HG03439 (cell line): ENCODE data around the gene PREB.
"Not testable (repeated sequence)": the region's sequence is repeated elsewhere in the genome, so short reads cannot be mapped to it uniquely, and the experiment has no call there.

Source experiments
- ATAC-seq: cut with Tn5 transposase; IDR thresholded peaks from one replicate; pipeline ENCODE4 v1.9.1; 2021; ENCODE audit warnings: mild to moderate bottlenecking, moderate library complexity; ENCODE audit not compliant: unreplicated experiment

Gene PREB, protein sequence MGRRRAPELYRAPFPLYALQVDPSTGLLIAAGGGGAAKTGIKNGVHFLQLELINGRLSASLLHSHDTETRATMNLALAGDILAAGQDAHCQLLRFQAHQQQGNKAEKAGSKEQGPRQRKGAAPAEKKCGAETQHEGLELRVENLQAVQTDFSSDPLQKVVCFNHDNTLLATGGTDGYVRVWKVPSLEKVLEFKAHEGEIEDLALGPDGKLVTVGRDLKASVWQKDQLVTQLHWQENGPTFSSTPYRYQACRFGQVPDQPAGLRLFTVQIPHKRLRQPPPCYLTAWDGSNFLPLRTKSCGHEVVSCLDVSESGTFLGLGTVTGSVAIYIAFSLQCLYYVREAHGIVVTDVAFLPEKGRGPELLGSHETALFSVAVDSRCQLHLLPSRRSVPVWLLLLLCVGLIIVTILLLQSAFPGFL

GRCh38 chr2:27133905-27134780, at the start of gene PREB:
Gene PREB, minus strand, starts transcription at chr2:27134636. Its CDS starts 215 bp downstream, at chr2:27134421.
- peak; percentile 84 for ATAC-seq

GRCh38 chr2:27184115-27184514, 49.7 kb upstream of the PREB start:
- no peak for ATAC-seq

- no peak for ATAC-seq
Measured at GRCh38 chr2:27182346-27182745, 47.9 kb upstream of the PREB start.

DNA sequence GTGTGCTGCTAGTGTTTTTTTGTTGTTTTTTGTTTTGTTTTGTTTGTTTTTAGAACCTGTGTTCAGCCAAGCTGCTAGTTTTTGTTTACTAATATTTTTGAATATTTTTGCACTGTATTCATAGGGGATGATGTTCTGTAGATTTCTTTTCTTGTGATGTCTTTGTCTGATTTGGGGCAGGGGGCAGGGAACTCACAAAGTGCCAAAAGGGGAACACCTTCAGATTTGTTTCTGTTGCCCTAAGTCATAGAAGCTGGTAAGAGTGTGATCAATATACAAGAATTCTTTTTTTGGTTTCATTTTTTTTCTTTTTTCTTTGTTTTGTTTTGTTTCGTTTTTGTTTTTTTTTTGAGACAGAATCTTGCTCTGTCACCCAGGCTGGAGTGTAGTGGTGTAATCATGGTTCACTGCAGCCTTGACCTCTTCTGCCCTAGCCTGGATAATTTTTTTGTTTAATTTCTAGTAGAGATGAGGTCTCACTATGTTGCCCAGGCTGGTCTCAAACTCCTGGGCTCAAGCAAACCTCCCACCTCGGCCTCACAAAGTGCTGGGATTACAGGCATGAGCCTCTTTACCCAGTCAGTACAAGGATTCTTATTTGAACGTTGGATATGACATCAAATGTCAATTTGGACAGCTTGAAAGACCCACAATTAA, 45.0 kb upstream of the PREB start:
- ATAC-seq, result no peak

DNA sequence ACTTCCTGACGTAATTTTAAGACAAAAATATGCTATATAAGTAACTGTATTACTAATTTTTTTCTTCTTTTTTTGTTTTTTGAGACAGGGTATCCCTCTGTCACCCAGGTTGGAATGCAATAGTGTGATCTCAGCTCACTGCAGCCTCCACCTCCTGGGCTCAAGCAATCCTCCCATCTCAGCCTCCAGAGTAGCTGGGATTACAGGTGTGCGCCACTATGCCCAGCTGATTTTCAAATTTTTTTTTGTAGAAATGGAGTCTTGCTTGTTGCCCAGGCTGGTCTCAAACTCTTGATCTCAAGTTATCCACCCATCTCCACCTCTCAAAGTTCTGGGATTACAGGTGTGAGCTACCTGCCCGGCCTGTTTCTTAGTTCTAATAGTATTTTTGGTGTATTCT, 44.0 kb upstream of the PREB start:
- ATAC-seq, result no peak

- ATAC-seq, result no peak
Measured at GRCh38 chr2:27177441-27178351, 43.3 kb upstream of the PREB start.

DNA sequence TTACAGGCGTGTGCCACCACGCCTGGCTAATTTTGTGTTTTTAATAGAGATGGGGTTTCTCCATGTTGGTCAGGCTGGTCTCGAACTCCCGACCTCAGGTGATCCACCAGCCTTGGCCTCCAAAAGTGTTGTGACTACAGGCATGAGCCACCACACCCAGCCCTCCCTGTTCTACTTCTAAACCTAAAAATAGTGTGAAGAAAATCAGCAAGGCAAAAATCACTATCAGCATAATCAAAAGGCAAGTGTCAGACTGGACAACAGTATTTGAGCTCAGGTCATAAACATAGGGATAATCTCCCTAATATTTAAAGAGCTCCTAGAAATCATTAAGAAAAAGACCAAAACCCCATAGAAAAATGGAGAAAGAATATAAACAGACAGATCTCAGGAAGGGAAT, 41.3 kb upstream of the PREB start:
- not testable (repeated sequence) for ATAC-seq

DNA sequence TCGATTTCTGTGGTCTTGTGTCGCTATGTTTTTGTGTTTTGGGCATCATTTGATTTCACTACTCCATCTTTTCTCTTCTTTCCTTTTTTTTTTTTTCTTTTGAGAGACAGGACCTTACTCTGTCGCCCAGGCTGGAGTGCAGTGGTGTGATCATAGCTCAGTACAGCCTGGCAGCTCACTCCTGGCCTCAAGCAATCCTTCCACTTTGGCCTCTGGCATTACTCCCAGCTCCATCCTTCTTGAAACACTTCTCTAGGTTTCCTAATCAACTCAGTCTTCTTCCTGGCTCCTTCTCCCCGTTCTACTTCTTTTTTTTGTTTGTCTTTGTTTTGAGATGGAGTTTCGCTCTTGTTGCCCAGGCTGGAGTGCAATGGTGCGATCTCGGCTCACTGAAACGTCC, 40.9 kb upstream of the PREB start:
- ATAC-seq, result no peak

- no peak for ATAC-seq
Measured at GRCh38 chr2:27174638-27175037, 40.2 kb upstream of the PREB start.

DNA sequence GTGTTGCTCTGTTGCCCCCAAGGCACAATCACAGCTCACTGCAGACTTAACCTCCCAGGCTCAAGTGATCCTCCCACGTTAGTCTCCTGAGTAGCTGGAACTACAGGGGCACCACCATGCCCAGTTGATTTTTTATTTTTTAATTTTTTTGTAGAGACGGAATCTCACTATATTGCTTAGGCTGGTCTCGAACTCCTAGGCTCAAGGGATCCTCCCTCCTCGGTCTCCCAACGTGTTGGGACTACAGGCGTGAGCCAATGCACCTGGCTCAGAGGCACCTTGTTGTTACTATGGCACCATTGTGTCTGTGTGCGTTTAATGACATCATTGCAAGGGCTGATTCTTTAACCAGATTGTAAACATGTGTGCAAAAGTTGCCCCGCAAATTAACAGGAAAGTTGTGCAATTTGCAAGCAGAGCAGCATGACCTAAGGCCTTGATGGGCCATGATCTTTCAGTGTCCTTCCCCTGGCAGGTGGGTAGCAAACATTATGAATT, 37.0 kb upstream of the PREB start:
- ATAC-seq, result no peak

GRCh38 chr2:27170581-27171337, 36.3 kb upstream of the PREB start:
- no peak for ATAC-seq

GRCh38 chr2:27164960-27165763, 30.7 kb upstream of the PREB start:
- no peak for ATAC-seq

DNA sequence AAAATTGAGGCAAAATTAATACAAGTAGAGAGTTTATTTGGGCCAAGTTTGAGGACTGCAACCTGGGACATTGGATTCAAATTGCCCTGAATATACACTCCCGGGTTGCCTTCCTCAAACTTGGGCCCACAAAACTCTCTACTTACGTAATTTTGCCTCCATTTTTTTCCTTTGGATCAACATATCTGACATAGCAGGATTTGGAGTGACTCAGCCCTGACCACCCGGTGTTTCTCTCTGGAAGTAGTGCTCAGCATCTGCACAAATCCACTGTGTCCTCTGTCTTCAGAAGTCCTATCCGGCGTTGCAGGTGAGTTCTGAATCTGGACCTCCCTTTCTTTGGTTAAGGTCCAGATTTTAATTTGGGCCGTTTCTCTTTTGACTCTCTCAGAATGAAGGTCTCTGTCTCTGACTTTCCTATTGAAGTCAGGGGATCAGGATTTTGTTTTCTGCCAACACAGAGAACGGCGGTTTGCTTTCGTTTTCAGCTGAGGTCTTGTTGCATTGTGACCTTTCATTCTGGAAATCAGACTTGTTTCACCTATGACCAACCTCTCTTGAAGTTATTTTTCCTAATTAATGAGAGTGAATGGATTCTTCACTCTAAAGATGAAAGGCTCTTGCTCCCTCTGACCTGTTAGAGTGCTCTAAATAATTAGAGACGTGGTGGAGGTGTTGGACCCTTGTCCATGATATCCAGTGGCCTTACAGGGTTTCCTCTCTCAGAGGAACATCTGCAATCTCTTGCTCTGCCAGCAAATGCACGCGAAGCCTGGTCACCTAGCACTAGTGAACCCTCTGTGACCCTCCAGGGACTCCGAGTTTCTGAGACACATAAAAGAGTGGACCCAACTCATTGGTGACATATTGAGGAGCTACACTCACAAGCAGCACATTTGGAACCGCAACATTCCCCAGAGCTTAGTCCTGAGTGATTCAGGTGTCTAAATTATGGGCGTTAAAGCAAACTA, 28.0 kb upstream of the PREB start:
- ATAC-seq, result no peak

- no peak for ATAC-seq
Measured at GRCh38 chr2:27160191-27160590, 25.8 kb upstream of the PREB start.

DNA sequence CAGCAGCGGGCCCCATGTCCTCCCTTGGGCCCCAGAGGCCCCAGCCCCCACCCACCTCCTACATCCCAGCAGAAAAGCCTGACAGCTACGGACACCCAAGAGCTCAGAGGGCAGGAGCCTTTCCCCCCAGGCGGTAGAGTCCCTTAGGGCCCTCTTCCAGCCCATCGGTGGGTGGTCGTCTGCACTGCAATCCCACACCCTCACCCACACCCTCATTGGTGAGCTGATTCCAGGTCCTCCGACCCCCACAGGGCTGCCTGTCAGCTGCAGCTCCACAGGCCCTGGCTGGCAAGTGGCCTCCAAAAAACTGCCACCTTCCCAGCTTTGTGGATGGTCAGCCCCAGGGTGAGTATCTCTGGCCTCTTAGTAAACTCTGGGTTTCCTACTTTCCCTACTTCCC, 24.8 kb upstream of the PREB start:
- no peak for ATAC-seq

DNA sequence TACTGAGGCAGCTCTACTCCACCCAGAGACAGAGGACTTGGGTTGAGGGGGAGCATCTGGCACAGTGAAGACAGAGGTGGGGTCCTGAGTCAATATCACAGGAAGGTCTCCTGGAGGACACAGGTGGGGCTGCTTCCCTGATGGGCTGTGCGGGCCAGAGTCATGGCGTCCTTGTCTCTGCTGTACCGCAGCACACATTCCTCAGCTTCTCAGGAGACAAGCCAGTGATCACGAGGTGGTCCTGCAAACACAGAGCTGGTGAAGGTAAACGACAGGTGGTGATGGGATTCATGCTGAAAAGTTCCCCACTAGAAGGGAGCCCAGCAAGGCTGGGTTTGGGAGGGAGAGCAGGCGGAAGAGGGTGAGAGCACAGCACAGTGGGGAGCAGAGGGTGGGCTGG, 24.0 kb upstream of the PREB start:
- ATAC-seq, result no peak

GRCh38 chr2:27155069-27155520, 20.7 kb upstream of the PREB start:
- ATAC-seq, result no peak
